ENCODE data around the gene LINGO1.

DNA sequence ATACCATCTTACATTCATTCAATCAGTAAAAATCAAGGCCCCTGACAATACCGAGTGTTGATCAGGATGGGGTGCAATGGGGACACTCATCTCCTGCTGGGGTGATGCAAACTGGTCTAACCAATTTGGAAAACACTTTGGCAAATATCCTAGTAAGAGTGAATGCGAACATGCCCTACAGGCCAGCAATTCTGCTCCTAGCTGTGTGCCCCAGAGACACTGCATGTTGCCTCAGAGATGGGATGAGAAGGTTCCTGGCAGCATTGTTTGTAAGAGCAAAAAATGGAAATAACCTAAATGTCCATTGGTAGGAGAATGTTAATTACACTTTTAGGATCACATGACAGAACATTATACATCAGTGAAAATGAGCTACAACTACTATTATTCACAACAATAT lies 4.7 kb downstream of the LINGO1 start:
- TF ChIP-seq POLR2A (IDR thresholded peaks at IDR 0.05), result no peak
- TF ChIP-seq, protein P1, sequence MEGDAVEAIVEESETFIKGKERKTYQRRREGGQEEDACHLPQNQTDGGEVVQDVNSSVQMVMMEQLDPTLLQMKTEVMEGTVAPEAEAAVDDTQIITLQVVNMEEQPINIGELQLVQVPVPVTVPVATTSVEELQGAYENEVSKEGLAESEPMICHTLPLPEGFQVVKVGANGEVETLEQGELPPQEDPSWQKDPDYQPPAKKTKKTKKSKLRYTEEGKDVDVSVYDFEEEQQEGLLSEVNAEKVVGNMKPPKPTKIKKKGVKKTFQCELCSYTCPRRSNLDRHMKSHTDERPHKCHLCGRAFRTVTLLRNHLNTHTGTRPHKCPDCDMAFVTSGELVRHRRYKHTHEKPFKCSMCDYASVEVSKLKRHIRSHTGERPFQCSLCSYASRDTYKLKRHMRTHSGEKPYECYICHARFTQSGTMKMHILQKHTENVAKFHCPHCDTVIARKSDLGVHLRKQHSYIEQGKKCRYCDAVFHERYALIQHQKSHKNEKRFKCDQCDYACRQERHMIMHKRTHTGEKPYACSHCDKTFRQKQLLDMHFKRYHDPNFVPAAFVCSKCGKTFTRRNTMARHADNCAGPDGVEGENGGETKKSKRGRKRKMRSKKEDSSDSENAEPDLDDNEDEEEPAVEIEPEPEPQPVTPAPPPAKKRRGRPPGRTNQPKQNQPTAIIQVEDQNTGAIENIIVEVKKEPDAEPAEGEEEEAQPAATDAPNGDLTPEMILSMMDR (IDR thresholded peaks at IDR 0.05), result no peak

Measured in adrenal gland (tissue), 5 donors.